Activated naive CD4-positive, alpha-beta T cell treated with anti-CD3 and anti-CD28 coated beads, Interleukin-2, amount 50 U/mL, for 72 hours (primary cell): ENCODE results near the gene PTGES3. TPM values are rescaled to one million over a fixed set of nuclear protein-coding genes. Genes with fewer than 3 reads are reported as not detected.
A peak's percentile ranks its signal among the peaks of the same experiment; 100 is the strongest.
"Not testable (repeated sequence)": the region's sequence is repeated elsewhere in the genome, so short reads cannot be mapped to it uniquely, and the experiment has no call there.

Experiments
- ATAC-seq, 2 donors: fragments of 150-1000 bp; cut with Tn5 transposase; 2 replicates each; pipeline ENCODE4 v1.10.0; 2021; ENCODE audit warnings: mild to moderate bottlenecking in 2 of 2, moderate library complexity in 2 of 2
- DNase-seq, 2 donors: peaks; one replicate each; pipeline ENCODE4 v3.0.0; 2021 to 2022; ENCODE audit warnings: low spot score in 2 of 2
- H3K27ac Mint-ChIP-seq, 2 donors: one replicate each; pipeline ENCODE4 v1.8.0; 2022; ENCODE audit warnings: mild to moderate bottlenecking in 2 of 2, mixed read lengths in 2 of 2
- H3K36me3 Mint-ChIP-seq, 2 donors: one replicate each; pipeline ENCODE4 v1.8.0; 2022; ENCODE audit warnings: mixed read lengths in 2 of 2
- H3K9me3 Mint-ChIP-seq, 2 donors: one replicate each; pipeline ENCODE4 v1.8.0; 2022; ENCODE audit warnings: mixed read lengths in 2 of 2
- total RNA-seq, 2 donors: library from RNA; stranded (reverse); gene quantifications; one replicate each; pipeline ENCODE4 v1.2.3, GENCODE V29; 2022

PTGES3 gene
- total RNA-seq, 2 donors from 2014 or later = 285 to 294 TPM

DNA sequence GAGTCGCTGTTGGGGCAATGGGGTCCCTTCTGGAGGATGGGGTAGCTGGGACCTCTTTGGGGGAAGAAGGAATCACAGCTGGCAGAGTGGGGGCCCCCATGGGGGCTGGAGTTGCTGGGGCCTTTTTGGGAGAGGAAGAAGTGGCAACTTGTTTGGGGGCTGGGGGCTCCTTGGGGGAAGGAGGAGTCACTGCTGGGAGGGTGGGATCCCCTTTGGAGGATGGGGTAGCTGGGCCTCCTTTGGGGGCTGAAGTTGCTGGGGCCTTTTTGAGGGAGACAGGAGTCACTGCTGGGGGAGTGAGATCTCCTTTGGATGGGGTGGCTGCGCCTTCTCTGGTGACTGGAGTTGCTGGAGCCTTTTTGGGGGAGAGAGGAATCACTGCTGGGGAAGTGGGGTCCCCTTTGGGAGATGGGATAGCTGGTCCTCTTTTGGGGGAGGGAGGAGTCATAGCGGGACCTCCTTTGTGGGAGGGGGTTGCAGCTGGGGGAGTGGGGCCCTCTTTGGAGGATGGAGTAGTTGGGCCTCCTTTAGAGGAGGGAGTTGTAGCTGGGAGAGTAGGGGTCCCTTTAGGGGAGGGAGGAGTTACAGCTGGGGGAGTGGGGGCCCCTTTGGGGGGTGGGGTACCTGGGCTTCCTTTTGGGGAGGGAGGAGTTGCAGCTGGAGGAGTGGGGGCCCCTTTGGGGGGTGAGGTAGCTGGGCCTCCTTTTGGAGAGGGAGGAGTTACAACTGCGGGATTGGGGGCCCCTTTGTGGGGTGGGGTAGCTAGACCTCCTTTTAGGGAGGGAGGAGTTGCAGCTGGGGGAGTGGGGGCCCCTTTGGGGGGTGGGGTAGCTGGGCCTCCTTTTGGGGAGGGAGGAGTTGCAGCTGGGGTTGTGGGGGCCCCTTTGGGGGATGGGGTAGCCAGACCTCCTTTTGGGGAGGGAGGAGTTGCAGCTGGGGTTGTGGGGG is 29.1 kb upstream of the PTGES3 start:
- ATAC-seq (no peak), DNase-seq (no peak)

DNA sequence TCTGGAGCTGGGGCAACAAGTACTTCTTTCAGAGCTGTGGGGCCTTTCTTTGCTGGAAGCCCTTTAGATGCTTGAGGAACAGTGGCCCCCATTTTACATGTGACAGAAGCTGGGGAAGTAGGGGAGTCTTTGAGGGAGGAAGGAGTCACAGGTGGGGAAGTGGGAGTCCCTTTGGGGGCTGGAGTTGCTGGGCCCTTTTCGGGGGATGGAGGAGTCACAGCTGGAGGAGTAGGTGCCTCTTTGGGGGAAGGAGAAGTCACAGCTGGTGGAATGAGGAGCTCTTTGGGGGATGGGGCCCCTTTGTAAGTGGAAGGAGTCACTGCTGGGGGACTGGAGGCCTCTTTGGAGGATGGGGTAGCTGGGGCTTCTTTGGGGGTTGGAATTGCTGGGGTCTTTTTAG is 28.4 kb upstream of the PTGES3 start:
- H3K27ac Mint-ChIP-seq = peak overlapping the region; percentile 64 to 82
- DNase-seq (no peak), ATAC-seq (no peak)
- no peaks in the 10 kb centered on the region for H3K9me3 Mint-ChIP-seq
- H3K36me3 Mint-ChIP-seq = peaks cover 51 to 81% of the 10 kb centered on the region in 2 donors

More for the DNA sequence above, 29.1 kb upstream of the PTGES3 start:
- Mint-ChIP-seq H3K27ac (peak overlapping the region; percentile 64 to 82), H3K36me3 (peaks cover 57 to 86% of the 10 kb centered on the region in 2 donors), H3K9me3 (no peaks in the 10 kb centered on the region)

- peak in 1 of 2 donors; percentile 2 for ATAC-seq
- Mint-ChIP-seq H3K36me3 (peaks cover 46 to 79% of the 10 kb centered on the region in 2 donors), H3K27ac (peak overlapping the region; percentile 38 to 64), H3K9me3 (no peaks in the 10 kb centered on the region)
- DNase-seq = no peak
Observed at GRCh38 chr12:56715798-56716197, 27.7 kb upstream of the PTGES3 start.

- peak in 1 of 2 donors; percentile 12 for ATAC-seq
- Mint-ChIP-seq H3K9me3 (no peaks in the 10 kb centered on the region), H3K36me3 (peaks cover 33 to 66% of the 10 kb centered on the region in 2 donors), H3K27ac (no peak overlapping the region)
- no peak for DNase-seq
Observed at GRCh38 chr12:56714431-56714929, 26.4 kb upstream of the PTGES3 start.

DNA sequence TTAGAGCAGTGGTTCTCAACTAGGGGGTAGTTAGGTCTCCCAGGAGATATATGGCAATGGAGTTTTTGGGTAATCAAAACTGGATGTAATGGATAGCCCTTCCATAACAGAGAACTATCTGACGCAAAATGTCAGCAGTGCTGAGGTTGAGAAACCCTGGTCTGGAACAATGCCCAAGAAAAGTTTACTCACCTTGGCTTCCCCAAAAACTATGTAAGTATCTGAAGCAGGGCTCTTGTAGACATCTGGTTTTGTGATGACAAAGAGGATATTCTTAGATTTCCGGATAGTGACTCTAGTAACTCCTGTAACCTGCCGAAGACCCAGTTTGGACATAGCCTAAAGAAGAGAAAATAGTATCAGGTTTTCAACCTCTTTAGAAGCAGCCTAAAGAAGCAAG is 25.3 kb upstream of the PTGES3 start:
- Mint-ChIP-seq H3K36me3 (peaks cover 32 to 57% of the 10 kb centered on the region in 2 donors), H3K27ac (no peak overlapping the region), H3K9me3 (no peaks in the 10 kb centered on the region)
- ATAC-seq (no peak), DNase-seq (no peak)

GRCh38 chr12:56709759-56710376 is 21.8 kb upstream of the PTGES3 start:
- no peaks in the 10 kb centered on the region for H3K9me3 Mint-ChIP-seq
- H3K27ac Mint-ChIP-seq = no peak overlapping the region
- H3K36me3 Mint-ChIP-seq = peaks cover 21 to 33% of the 10 kb centered on the region in 2 donors
- DNase-seq (no peak), ATAC-seq (peak; percentile 29 to 35)

DNA sequence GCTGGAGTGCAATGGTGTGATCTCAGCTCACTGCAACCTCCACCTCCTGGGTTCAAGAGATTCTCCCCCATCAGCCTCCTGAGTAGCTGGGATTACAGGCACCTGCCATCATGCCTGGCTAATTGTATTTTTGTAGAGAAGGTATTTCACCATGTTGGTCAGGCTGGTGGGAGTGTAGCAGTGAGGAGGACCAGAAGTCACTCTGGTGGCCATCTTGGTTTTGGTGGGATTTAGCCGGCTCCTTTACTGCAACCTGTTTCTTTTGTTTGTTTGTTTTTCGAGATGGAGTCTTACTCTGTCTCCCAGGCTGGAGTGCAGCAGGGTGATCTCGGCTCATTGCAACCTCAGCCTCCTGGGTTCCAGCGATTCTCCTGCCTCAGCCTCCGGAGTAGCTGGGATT is 16.4 kb upstream of the PTGES3 start:
- DNase-seq = peak in 1 of 2 donors; percentile 23
- not testable (repeated sequence) for H3K27ac Mint-ChIP-seq, H3K9me3 Mint-ChIP-seq, ATAC-seq, H3K36me3 Mint-ChIP-seq

DNA sequence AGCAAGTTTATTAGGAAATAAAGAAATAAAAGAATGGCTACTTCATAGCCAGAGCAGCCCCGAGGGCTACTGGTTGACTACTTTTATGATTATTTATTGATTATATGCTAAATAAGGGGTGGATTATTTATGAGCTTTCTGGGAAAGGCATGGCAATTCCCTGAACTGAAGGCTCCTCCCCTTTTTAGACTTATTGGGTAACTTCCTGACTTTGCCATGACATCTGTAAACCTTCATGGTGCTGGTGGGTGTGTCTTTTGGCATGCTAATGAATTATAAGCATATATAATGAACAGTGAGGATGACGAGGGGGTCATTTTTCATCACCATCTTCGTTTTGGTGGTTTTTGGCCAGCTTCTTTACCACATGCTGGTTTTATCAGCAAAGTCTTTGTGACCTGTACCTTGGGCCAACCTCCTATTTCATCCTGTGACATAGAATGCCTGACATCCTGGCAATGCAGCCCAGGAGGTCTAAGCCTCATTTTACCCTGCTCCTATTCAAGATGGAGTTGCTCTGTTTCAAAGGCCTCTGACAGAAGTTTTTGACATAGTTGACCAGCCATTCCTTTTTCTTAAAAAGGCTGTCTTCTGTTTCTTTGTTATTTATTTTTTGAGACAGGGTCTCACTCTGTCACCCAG is 11.1 kb upstream of the PTGES3 start:
- no peak for DNase-seq
- Mint-ChIP-seq H3K27ac (no peak overlapping the region), H3K36me3 (peaks cover 0 to 6% of the 10 kb centered on the region in 2 donors), H3K9me3 (no peaks in the 10 kb centered on the region)
- ATAC-seq = no peak

DNA sequence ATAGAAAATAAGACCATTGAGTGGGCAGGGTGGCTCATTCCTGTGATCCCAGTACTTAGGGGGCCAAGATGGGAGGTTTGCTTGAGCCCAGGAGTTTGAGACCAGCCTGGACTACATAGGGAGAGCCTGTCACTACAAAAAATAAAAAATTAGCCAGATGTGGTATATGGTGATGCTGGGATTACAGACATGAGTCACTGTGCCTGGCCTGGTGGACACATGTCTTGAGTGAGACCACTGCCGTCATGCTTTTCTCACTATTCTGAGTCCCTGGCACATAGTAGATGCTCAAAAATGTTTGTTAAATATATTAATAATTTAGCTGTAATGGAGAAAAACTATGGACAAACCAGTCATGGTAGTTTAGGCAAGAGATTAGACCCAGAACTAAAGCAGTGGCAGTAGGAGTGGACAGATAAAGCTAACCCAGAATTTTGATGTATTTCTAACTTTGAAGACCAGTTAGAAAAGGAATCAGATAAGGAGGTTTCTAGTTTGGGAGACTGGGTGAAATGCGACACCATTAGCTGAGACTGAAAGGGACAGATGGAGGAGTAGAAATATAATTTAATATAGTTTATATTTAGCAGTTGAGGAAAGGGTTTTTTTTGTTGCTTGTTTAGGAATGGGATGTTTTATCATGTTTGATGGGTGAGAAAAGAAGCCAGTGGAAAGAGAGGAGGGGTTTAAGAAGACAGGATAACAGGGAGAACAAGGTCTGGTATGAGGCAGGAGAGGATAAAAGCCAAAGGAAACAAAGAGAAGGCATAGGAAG is 7.4 kb upstream of the PTGES3 start:
- H3K36me3 Mint-ChIP-seq = peaks cover 0 to under 1% of the 10 kb centered on the region in 2 donors
- ATAC-seq (no peak), DNase-seq (peak in 1 of 2 donors; percentile 4)
- no peak overlapping the region for H3K27ac Mint-ChIP-seq
- H3K9me3 Mint-ChIP-seq = no peaks in the 10 kb centered on the region

DNA sequence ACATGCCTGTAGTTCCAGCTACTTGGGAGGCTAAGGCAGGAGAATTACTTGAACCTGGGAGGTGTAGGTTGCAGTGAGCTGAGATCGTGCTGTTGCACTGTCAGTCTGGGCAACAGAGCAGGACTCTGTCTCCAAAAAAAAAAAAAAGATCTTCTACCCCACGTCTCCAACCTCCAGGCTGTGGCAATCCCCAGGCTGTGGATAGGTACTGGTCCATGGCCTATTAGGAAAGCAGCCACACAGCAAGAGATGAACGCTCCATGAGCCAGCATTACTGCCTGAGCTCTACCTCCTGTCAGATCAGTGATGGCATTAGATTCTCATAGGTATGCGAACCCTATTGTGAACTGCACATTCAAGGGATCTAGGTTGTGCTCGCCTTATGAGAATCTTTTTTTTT is 6.1 kb upstream of the PTGES3 start:
- peaks cover 0 to under 1% of the 10 kb centered on the region in 2 donors for H3K36me3 Mint-ChIP-seq
- no peak for DNase-seq
- H3K27ac Mint-ChIP-seq = no peak overlapping the region
- no peak for ATAC-seq
- H3K9me3 Mint-ChIP-seq = no peaks in the 10 kb centered on the region

GRCh38 chr12:56688846-56689109 is 694 bp upstream of the PTGES3 start:
- Mint-ChIP-seq H3K9me3 (no peaks in the 10 kb centered on the region), H3K36me3 (peaks cover 35 to 45% of the 10 kb centered on the region in 2 donors), H3K27ac (peak overlapping the region; percentile 99 to 100)
- ATAC-seq (no peak), DNase-seq (no peak)

GRCh38 chr12:56687223-56688128 is 608 bp downstream of the PTGES3 start:
- DNase-seq (peak; percentile 47 to 78), ATAC-seq (peak; percentile 0 to 43)
- H3K27ac Mint-ChIP-seq = peak overlapping the region; percentile 98 to 100
- H3K9me3 Mint-ChIP-seq = no peaks in the 10 kb centered on the region
- H3K36me3 Mint-ChIP-seq = peaks cover 38 to 47% of the 10 kb centered on the region in 2 donors

GRCh38 chr12:56684745-56685359 is 3.2 kb downstream of the PTGES3 start:
- DNase-seq = peak in 1 of 2 donors; percentile 25

GRCh38 chr12:56682323-56682722 is 5.8 kb downstream of the PTGES3 start:
- Mint-ChIP-seq H3K27ac (peak overlapping the region; percentile 70 to 89), H3K9me3 (no peaks in the 10 kb centered on the region), H3K36me3 (peaks cover 37 to 53% of the 10 kb centered on the region in 2 donors)
- peak in 1 of 2 donors; percentile 25 for DNase-seq
- ATAC-seq = no peak

More at GRCh38 chr12:56684745-56685359, 3.2 kb downstream of the PTGES3 start:
- Mint-ChIP-seq H3K27ac (peak overlapping the region; percentile 98 to 100), H3K36me3 (peaks cover 49 to 54% of the 10 kb centered on the region in 2 donors), H3K9me3 (no peaks in the 10 kb centered on the region)
- ATAC-seq = no peak
